ENCODE results near the gene PMFBP1. TPM values are rescaled to one million over a fixed set of nuclear protein-coding genes. Genes with fewer than 3 reads are reported as not detected.

PMFBP1 gene
- total and polyA plus RNA-seq, 10 of the 15 experiments (the other 5 are each of a cell fraction or from before 2014, with no cell fraction given) = 0.40 to 2.3 (median 1.1) TPM

GRCh38 chr16:72168365-72168764 lies 3.6 kb downstream of the PMFBP1 start:
- intact Hi-C loops (cut with micrococcal nuclease; ENCODE audit: unreplicated experiment) = no loop called here
- FAIRE-seq (no peak), DNase-seq (ENCODE audit: low read depth, low spot score) (no peak), ATAC-seq (no peak)
- RAD21 ChIA-PET (ENCODE audit: unreplicated experiment) = no interaction called here
- H3K9ac ChIP-seq (ENCODE audit: control insufficient read depth, insufficient read depth, low read length) = no peak overlapping the region
- TF ChIP-seq FOXK2 (IDR thresholded peaks at IDR 0.05) (no peak), MYC (IDR thresholded peaks at IDR 0.05; ENCODE audit: insufficient read depth, insufficient read length, insufficient replicate concordance, low read length, severe bottlenecking) (no peak), LARP7 (IDR thresholded peaks at IDR 0.05) (no peak), SREBF1 (IDR thresholded peaks at IDR 0.05; ENCODE audit: low read length) (no peak), HDAC6 (IDR thresholded peaks at IDR 0.05; ENCODE audit: unreplicated experiment) (no peak), RBBP5 (conservative IDR thresholded peaks at IDR 0.05) (no peak), SRF (IDR thresholded peaks at IDR 0.05; ENCODE audit: low read depth in 2 of 2, low read length in 2 of 2) (no peak), USF1 (IDR thresholded peaks at IDR 0.05; ENCODE audit: borderline replicate concordance, extremely low read length, insufficient read depth, low read depth, low read length) (no peak), CBX3 (IDR thresholded peaks at IDR 0.05; ENCODE audit: borderline replicate concordance, low read depth) (no peak), EZH2 (IDR thresholded peaks at IDR 0.05; ENCODE audit: borderline replicate concordance, control insufficient read depth, low read depth, low read length) (no peak), ZNF622 (IDR thresholded peaks at IDR 0.05) (no peak)
- TF ChIP-seq, protein P1, sequence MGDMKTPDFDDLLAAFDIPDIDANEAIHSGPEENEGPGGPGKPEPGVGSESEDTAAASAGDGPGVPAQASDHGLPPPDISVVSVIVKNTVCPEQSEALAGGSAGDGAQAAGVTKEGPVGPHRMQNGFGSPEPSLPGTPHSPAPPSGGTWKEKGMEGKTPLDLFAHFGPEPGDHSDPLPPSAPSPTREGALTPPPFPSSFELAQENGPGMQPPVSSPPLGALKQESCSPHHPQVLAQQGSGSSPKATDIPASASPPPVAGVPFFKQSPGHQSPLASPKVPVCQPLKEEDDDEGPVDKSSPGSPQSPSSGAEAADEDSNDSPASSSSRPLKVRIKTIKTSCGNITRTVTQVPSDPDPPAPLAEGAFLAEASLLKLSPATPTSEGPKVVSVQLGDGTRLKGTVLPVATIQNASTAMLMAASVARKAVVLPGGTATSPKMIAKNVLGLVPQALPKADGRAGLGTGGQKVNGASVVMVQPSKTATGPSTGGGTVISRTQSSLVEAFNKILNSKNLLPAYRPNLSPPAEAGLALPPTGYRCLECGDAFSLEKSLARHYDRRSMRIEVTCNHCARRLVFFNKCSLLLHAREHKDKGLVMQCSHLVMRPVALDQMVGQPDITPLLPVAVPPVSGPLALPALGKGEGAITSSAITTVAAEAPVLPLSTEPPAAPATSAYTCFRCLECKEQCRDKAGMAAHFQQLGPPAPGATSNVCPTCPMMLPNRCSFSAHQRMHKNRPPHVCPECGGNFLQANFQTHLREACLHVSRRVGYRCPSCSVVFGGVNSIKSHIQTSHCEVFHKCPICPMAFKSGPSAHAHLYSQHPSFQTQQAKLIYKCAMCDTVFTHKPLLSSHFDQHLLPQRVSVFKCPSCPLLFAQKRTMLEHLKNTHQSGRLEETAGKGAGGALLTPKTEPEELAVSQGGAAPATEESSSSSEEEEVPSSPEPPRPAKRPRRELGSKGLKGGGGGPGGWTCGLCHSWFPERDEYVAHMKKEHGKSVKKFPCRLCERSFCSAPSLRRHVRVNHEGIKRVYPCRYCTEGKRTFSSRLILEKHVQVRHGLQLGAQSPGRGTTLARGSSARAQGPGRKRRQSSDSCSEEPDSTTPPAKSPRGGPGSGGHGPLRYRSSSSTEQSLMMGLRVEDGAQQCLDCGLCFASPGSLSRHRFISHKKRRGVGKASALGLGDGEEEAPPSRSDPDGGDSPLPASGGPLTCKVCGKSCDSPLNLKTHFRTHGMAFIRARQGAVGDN (IDR thresholded peaks at IDR 0.05) = no peak
- TF ChIP-seq, protein P2, sequence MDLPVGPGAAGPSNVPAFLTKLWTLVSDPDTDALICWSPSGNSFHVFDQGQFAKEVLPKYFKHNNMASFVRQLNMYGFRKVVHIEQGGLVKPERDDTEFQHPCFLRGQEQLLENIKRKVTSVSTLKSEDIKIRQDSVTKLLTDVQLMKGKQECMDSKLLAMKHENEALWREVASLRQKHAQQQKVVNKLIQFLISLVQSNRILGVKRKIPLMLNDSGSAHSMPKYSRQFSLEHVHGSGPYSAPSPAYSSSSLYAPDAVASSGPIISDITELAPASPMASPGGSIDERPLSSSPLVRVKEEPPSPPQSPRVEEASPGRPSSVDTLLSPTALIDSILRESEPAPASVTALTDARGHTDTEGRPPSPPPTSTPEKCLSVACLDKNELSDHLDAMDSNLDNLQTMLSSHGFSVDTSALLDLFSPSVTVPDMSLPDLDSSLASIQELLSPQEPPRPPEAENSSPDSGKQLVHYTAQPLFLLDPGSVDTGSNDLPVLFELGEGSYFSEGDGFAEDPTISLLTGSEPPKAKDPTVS (IDR thresholded peaks at IDR 0.05; ENCODE audit: low read depth, low read length) = no peak
- TF ChIP-seq, protein P3, sequence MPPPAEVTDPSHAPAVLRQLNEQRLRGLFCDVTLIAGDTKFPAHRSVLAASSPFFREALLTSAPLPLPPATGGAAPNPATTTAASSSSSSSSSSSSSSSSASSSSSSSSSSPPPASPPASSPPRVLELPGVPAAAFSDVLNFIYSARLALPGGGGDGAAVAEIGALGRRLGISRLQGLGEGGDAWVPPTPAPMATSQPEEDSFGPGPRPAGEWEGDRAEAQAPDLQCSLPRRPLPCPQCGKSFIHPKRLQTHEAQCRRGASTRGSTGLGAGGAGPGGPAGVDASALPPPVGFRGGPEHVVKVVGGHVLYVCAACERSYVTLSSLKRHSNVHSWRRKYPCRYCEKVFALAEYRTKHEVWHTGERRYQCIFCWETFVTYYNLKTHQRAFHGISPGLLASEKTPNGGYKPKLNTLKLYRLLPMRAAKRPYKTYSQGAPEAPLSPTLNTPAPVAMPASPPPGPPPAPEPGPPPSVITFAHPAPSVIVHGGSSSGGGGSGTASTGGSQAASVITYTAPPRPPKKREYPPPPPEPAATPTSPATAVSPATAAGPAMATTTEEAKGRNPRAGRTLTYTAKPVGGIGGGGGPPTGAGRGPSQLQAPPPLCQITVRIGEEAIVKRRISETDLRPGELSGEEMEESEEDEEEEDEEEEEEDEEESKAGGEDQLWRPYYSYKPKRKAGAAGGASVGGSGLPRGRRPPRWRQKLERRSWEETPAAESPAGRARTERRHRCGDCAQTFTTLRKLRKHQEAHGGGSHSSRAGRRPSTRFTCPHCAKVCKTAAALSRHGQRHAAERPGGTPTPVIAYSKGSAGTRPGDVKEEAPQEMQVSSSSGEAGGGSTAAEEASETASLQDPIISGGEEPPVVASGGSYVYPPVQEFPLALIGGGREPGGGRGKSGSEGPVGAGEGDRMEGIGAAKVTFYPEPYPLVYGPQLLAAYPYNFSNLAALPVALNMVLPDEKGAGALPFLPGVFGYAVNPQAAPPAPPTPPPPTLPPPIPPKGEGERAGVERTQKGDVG (CRISPR knock-in tag; IDR thresholded peaks at IDR 0.05) = no peak
- peaks cover 5% of the 10 kb centered on the region; the same call in 1 of the 3 replicates for H3K9me3 ChIP-seq (replicated peaks; ENCODE audit: control insufficient read depth, insufficient read depth, low read length)
- H3K4me3 ChIP-seq = no peak overlapping the region
- H3K27me3 ChIP-seq (replicated peaks in 1 of 2; ENCODE audit: control insufficient read depth in 2 of 2, insufficient read depth in 2 of 2, low read length in 1 of 2) = no peaks in the 10 kb centered on the region
- POLR2A ChIA-PET = no interaction called here
- H3K79me2 ChIP-seq (ENCODE audit: control insufficient read depth, insufficient read depth, low read length) = no peaks in the 10 kb centered on the region
- H4K20me1 ChIP-seq (ENCODE audit: control insufficient read depth, insufficient read depth) = no peaks in the 10 kb centered on the region
- no peak overlapping the region for H3K27ac ChIP-seq (ENCODE audit: control insufficient read depth, insufficient read depth)
- H3K4me2 ChIP-seq (ENCODE audit: control insufficient read depth, insufficient read depth) = no peak overlapping the region
- WGBS (ENCODE audit: insufficient coverage, insufficient replicate concordance, low lambda C conversion rate, missing lambda C conversion rate) = 18% methylated on average over 2 of the region's 2 CpGs
- CTCF ChIA-PET = no interaction called here
- H3K36me3 ChIP-seq (ENCODE audit: control insufficient read depth in 2 of 2, insufficient read depth in 2 of 2, low read length in 1 of 2) = no peaks in the 10 kb centered on the region
- peaks cover 6% of the 10 kb centered on the region for H3K4me1 ChIP-seq (ENCODE audit: control insufficient read depth, insufficient read depth, low read length)
- SMC1A ChIA-PET (ENCODE audit: uncharacterized antibody, unreplicated experiment) = interaction anchor here (1.0 kb wide), 1 partner anchor 17 kb away, joined by 3 read pairs; no protein-coding TSS in a partner anchor
- no peak overlapping the region for H2AFZ ChIP-seq (ENCODE audit: control insufficient read depth, low read depth, low read length)
- in situ Hi-C loops (cut with MboI) = no loop called here
- no TSS peak for BruUV-seq (replicated peaks)
